GM21619 (cell line): ENCODE measurements around the gene C6orf47.

ENCODE experiments used
- ATAC-seq: cut with Tn5 transposase; IDR thresholded peaks from one replicate; pipeline ENCODE4 v1.9.1; 2021; ENCODE audit not compliant: unreplicated experiment

The C6orf47 gene

GRCh38 chr6:31615748-31616147 is 44.8 kb downstream of the C6orf47 start:
- no peak for ATAC-seq

DNA sequence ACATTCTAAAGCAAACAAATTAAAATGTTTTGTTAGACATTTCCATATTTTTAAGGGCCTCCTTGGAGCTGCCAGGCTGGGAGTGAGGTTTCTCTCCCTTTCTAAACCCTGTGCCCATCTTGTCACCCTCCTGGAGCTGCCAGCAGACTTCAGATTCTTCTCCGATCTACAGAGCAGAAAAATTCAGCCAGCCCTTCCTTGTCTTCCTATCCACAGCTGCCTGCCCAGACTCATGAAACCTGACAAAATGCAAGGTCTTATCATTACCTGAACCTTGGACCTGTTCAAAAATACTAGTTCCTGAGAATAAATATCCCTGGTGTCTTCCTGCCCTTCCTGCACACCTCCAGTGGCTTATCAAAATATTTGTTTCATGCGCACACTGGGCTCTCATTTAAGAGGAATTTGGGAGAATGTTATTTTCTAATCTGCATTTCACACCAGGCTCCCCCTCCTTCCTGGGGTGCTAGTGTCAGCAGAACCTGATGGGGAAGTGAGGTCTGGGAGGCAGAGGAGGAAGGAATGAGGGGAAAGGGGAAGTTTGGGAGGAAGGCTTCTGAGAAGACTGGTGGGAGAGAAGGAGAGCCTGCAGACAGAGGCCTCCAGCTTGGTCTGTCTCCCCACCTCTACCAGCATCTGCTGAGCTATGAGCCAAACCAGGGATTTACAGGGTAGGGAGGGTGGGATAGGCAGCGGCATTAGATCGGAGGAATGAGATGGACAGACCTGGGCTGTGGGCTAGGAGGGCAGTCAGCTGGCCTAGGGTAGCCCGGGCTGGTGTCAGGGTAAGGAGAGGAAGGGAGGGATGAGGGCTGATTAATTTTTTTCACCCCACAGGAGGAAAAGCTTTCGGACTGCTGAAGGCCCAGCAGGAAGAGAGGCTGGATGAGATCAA is 45.6 kb downstream of the C6orf47 start, which contains the start of gene AIF1:
AIF1 (plus strand) TSS at position 551 of the 895 bp plus-strand sequence; CDS start at position 647, 96 bp downstream.
- ATAC-seq = no peak

DNA sequence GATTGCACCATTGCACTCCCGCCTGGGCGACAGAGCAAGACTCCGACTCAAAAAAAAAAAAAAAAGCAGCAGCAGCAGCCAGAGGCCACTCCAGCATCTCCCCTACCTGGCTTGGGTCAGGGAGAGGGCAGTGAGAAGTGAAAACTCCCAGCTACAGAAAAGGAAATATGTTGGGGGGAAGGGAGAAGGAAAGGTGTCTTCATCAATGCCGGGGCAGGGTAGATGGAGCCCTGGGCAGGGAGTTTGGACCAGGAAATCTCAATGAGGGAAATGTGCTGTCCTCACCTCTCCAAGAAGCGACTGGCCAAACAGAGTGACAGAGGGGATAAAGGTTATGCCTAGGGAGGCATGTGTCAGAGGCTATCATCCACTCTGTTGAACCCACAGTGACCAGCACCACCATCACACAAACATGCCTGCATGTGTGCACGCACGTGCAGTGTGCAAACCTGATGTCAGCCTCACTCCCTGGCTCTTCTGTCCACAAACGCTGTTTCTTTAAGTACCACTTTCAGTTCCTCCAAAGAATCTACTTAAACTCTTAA is 46.4 kb downstream of the C6orf47 start:
- no peak for ATAC-seq

DNA sequence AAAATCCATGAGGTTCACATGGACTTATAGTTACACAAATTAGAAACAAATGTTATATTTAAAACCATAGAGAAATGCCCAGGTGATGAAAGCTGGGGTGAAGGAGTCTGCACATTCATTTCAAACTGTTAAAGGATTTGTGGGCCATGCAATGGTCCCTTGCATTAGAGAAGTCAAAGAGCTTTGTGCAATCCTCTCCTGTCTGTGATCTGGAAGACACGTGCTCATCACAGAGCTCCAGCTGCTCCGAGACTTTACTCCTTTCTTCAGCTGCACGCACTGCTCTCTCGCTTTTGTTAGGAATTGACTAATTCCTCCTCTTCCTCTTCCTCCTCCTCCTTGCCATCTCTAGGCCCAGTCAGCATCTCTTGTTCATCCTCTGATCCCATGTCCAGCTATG is 49.6 kb downstream of the C6orf47 start:
- ATAC-seq = no peak

GRCh38 chr6:31609519-31610406 is 50.8 kb downstream of the C6orf47 start:
- no peak for ATAC-seq
